Stimulated activated CD4-positive, alpha-beta T cell treated with anti-CD3 and anti-CD28 coated beads, Interleukin-1b, Interleukin-23, amount 100 ng/mL, for 48 hours (primary cell): Measurements from ENCODE around the gene GTPBP8.
"Not testable (repeated sequence)": the region's sequence is repeated elsewhere in the genome, so short reads cannot be mapped to it uniquely, and the experiment has no call there.

Experiments used
- DNase-seq: peaks from one replicate; pipeline ENCODE4 v3.0.0-alpha.2; 2020

Gene GTPBP8

GRCh38 chr3:113002037-113002436 is 11.3 kb downstream of the GTPBP8 start:
- no peak for DNase-seq

GRCh38 chr3:113002679-113003078 is 11.9 kb downstream of the GTPBP8 start:
- DNase-seq: peak; percentile 66

GRCh38 chr3:113005611-113006010 is 14.8 kb downstream of the GTPBP8 start:
- no peak for DNase-seq

- no peak for DNase-seq
Observed at GRCh38 chr3:113006359-113007056, 15.7 kb downstream of the GTPBP8 start.

- no peak for DNase-seq
Observed at GRCh38 chr3:113008117-113008516, 17.3 kb downstream of the GTPBP8 start.

GRCh38 chr3:113013593-113013992 is 22.8 kb downstream of the GTPBP8 start:
- DNase-seq: no peak

GRCh38 chr3:113018536-113019181 is 27.9 kb downstream of the GTPBP8 start:
- peak; percentile 11 for DNase-seq

GRCh38 chr3:113019182-113020137 is 28.7 kb downstream of the GTPBP8 start:
- peak; percentile 93 for DNase-seq

GRCh38 chr3:113021471-113021870 is 30.7 kb downstream of the GTPBP8 start:
- no peak for DNase-seq

- DNase-seq: no peak
Observed at GRCh38 chr3:113034011-113034410, 43.2 kb downstream of the GTPBP8 start.

- DNase-seq: no peak
Observed at GRCh38 chr3:113035387-113035982, 44.7 kb downstream of the GTPBP8 start.

- no peak for DNase-seq
Observed at GRCh38 chr3:113038328-113038727, 47.5 kb downstream of the GTPBP8 start.

GRCh38 chr3:113039546-113039945 is 48.8 kb downstream of the GTPBP8 start:
- no peak for DNase-seq

GRCh38 chr3:113040231-113040630 is 49.4 kb downstream of the GTPBP8 start:
- no peak for DNase-seq

- DNase-seq: no peak
Observed at GRCh38 chr3:113043686-113044085, 52.9 kb downstream of the GTPBP8 start.

- DNase-seq: not testable (repeated sequence)
Observed at GRCh38 chr3:113046186-113046965, 55.6 kb downstream of the GTPBP8 start.

- peak; percentile 85 for DNase-seq
Observed at GRCh38 chr3:113051302-113051711, 60.5 kb downstream of the GTPBP8 start.
